Left colon (tissue), 2 donors: ENCODE data around the gene TMEM165. TPM values are rescaled to one million over a fixed set of nuclear protein-coding genes. Genes with fewer than 3 reads are reported as not detected.

Source experiments
- ATAC-seq: fragments of 200-7000 bp; cut with Tn5 transposase; one replicate; pipeline ENCODE4 v1.9.1; 2020; ENCODE audit warnings: mild to moderate bottlenecking, moderate library complexity
- DNase-seq, 2 donors: peaks; one replicate each; pipeline ENCODE4 v3.0.0-alpha.2; 2020
- intact Hi-C, 2 donors: fragments of 100-400 bp; cut with DNase I in 1 of 2; cut with micrococcal nuclease in 1 of 2; formaldehyde crosslinking; loops; one replicate each; pipeline versions ENCODE4 v1.11.2 to v1.14.0; 2022; cut with DNase I, micrococcal nuclease
- total RNA-seq, 2 donors: library from RNA; stranded (reverse); fragmentation: NEBNext Ultra II Directional; extraction: Animal tissue kit (Norgen Biotek cat#: 25700); gene quantifications; one replicate each; pipeline ENCODE4 v1.2.1, GENCODE V29; 2021
- donor health status: DM: no; HTN: no; CAD: no.
- donor health status: DM: yes; HTN: yes; CAD: no.

Gene TMEM165
- total RNA-seq, 2 donors from 2014 or later: 65.8 to 71.9 TPM

DNA sequence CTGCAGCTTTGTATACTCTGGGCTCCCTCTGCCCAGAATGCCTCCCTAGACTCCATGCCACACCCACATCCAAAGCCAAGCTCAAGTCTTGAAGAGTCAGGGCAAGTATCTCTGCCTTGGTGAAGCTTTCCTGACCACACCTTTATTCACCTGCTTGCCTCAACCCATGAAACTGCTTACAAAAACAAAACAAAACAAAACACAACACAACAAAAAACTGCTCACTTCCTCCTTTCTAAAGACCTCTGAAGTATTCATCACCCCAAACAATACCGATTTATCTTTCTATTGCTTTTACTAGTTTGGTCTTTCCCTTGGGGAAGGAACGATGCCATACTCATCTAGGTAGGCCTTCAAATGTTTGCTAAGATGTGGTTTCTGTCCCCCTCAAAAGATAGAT lies 45.0 kb downstream of the TMEM165 start:
- ATAC-seq (no peak), DNase-seq (no peak)
- intact Hi-C loops: no loop called here

- intact Hi-C loops: no loop called here
- ATAC-seq (no peak), DNase-seq (no peak)
These were observed 46.8 kb downstream of the TMEM165 start for GRCh38 chr4:55442541-55442940.

GRCh38 chr4:55444827-55445226 lies 49.1 kb downstream of the TMEM165 start:
- ATAC-seq (peak; percentile 43), DNase-seq (no peak)
- intact Hi-C loops: no loop called here

- ATAC-seq (no peak), DNase-seq (no peak)
- intact Hi-C loops: no loop called here
These were observed 50.3 kb downstream of the TMEM165 start for GRCh38 chr4:55445921-55446577.

DNA sequence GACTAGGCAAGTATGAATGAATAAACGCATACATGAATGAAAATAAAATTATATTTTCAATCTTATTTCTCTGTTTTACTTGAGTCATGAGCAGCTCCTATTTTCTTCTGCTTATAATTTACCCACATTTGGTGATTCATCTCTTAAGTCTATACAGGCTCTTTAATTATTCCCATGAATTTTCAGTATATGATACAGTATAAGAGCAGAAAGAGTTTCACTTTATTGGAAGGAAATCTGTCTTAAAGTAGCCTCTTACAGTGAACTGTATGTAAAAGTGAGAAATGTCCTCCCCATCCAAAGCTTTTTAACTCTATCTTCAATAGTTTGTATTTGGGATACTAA lies 50.8 kb downstream of the TMEM165 start:
- ATAC-seq: no peak
- DNase-seq: no peak
- intact Hi-C loops: no loop called here

DNA sequence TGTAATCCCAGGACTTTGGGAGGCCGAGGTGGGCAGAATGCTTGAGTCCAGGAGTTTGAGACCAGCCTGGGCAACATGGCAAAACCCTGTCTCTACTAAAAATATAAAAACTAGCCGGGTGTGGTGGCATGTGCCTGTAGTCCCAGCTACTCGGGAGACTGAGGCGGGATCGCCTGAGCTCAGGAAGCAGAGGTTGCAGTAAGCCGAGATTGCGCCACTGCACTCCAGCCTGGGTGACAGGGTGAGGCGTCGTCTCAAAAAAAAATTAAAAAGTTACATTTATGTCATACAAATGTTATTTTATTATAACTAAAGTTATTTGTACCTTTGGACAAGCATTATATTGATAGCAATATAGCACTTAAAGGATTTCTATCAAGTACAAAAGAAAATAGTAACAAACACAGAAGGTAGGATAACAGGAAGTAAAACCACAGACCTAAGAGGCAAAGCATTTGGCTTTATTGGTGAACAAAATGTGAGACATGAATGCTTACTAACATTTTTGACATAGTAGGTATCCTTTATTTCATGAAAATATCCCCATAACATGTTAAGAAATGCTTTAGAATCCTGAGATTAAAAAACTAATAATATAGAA lies 51.5 kb downstream of the TMEM165 start:
- intact Hi-C loops: no loop called here
- ATAC-seq: no peak
- DNase-seq: no peak

- intact Hi-C loops: no loop called here
- DNase-seq: no peak
These were observed 52.1 kb downstream of the TMEM165 start for GRCh38 chr4:55447831-55448230.

DNA sequence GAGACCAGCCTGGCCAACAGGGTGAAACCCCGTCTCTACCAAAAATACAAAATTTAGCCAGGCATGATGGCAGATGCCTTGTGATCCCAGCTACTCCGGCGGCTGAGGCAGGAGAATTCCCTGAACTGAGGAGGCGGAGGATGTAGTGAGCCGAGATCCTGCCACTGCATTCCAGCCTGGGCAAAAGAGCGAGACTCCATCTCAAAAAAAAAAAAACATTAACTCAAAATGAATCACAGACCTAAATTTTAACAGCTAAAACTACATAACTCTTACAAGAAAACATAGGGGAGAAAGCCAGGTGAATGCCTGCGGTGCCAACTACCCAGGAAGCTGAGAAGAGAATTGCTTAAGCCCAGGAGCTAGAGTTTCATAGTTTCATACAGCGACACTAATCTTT lies 54.8 kb downstream of the TMEM165 start:
- ATAC-seq (no peak), DNase-seq (no peak)

More at GRCh38 chr4:55447831-55448230, 52.1 kb downstream of the TMEM165 start:
- no peak for ATAC-seq

GRCh38 chr4:55458164-55458563 lies 62.4 kb downstream of the TMEM165 start:
- no peak for DNase-seq
- ATAC-seq: no peak
- intact Hi-C loops: no loop called here

More for the DNA sequence above, 54.8 kb downstream of the TMEM165 start:
- intact Hi-C loops: no loop called here

GRCh38 chr4:55458611-55459010 lies 62.9 kb downstream of the TMEM165 start:
- ATAC-seq (no peak), DNase-seq (no peak)
- intact Hi-C loops: no loop called here

DNA sequence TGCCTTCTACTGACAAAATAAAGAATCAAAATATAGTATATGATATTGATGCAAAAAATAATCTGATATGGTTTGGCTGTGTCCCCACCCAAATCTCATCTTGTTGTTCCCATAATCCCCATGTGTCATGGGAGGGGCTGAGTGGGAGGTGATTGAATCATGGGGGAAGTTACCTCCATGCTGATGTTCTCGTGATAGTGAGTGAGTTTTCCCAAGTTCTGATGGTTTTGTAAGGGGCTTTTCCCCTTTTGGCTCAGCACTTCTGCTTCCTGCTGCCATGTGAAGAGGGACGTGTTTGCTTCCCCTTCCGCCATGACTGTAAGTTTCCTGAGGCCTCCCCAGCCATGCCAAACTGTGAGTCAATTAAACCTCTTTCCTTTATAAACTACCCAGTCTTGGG lies 70.2 kb downstream of the TMEM165 start:
- intact Hi-C loops: no loop called here
- no peak for ATAC-seq

DNA sequence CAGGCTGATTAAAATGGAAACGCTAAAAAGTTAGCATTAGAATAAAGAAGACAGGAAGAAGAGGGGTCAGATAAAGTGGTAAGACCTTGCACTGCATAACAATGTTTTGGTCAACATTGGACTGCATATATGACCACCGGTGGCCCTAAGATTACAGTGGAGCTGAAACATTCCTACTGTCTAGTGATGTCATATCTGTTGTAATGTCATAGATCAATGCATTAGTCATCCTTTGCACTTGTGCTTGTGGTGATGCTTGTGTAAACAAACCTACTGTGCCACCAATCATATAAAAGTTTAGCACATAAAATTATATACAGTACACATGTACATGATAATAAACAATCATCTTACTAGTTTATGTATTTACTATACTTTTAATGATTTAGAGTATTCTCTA lies 73.0 kb downstream of the TMEM165 start:
- DNase-seq (no peak), ATAC-seq (no peak)
- intact Hi-C loops: no loop called here

More for the DNA sequence above, 70.2 kb downstream of the TMEM165 start:
- DNase-seq: no peak

DNA sequence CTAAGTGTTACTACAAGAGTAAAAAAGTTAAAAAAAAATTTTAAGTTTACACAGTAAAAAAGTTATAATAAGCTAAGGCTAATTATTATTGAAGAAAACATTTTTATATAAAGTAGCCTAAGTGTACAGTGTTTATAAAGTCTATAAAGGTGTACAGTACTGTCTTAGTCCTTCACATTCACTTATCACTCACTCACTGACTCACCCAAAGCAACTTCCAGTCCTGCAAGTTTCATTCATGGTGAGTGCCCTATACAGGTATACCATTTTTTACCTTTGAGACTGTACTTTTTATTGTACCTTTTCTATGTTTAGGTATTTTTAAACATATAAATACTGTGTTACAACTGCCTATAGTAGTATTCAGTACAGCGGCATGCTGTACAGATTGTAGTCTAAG lies 74.2 kb downstream of the TMEM165 start:
- ATAC-seq (no peak), DNase-seq (no peak)
- intact Hi-C loops: no loop called here

Other genes with a start within 250 kb of the TMEM165 start
- gene SRD5A3, start 49.7 kb upstream of the TMEM165 start, total RNA-seq: 10 to 100 TPM; 14.1 to 16.2 TPM
- 10 to 100 TPM; 19.0 to 21.9 TPM for gene CLOCK, start 151.0 kb downstream of the TMEM165 start, total RNA-seq
- gene PDCL2, start 196.3 kb downstream of the TMEM165 start, total RNA-seq: not detected
- gene NMU, start 240.3 kb downstream of the TMEM165 start, total RNA-seq: under 1 TPM; 0.42 to 0.67 TPM